Osteoblast (primary cell): ENCODE measurements around the gene MACROD2. TPM values are rescaled to one million over a fixed set of nuclear protein-coding genes. Genes with fewer than 3 reads are reported as not detected.

ENCODE experiments used
- DNase-seq: peaks from one replicate; pipeline ENCODE4 v3.0.0; 2011; ENCODE audit warnings: low spot score, mixed read lengths; ENCODE audit not compliant: insufficient read length; ENCODE audit errors: missing footprints
- H2AFZ ChIP-seq: 2 replicates; pipeline ENCODE4 v1.6.0; 2011; ENCODE audit warnings: mild to moderate bottlenecking, low read length
- H3K27ac ChIP-seq: 2 replicates; pipeline ENCODE4 v1.5.1; 2011; ENCODE audit warnings: mild to moderate bottlenecking, low read depth, low read length, moderate library complexity
- H3K27me3 ChIP-seq: 2 replicates; pipeline ENCODE4 v1.6.0; 2012; ENCODE audit warnings: mild to moderate bottlenecking, control low read depth, inconsistent platforms, low read length, moderate library complexity; ENCODE audit not compliant: insufficient read depth
- H3K36me3 ChIP-seq: 2 replicates; pipeline ENCODE4 v1.5.1; 2011; ENCODE audit warnings: mild to moderate bottlenecking, low read length, control low read depth, moderate library complexity; ENCODE audit not compliant: insufficient read depth
- H3K4me1 ChIP-seq: 2 replicates; pipeline ENCODE4 v1.5.1; 2011; ENCODE audit warnings: mild to moderate bottlenecking, low read length, control low read depth, moderate library complexity; ENCODE audit not compliant: insufficient read depth
- H3K4me2 ChIP-seq: 2 replicates; pipeline ENCODE4 v1.6.0; 2011; ENCODE audit warnings: mild to moderate bottlenecking, low read length; ENCODE audit not compliant: insufficient read depth
- H3K4me3 ChIP-seq: fragments of 200-600 bp; sonication (generic); 3 replicates; pipeline ENCODE4 v1.5.1; 2012; ENCODE audit warnings: mild to moderate bottlenecking, low read length, inconsistent platforms; ENCODE audit not compliant: insufficient read depth
- H3K79me2 ChIP-seq: 2 replicates; pipeline ENCODE4 v1.6.0; 2012; ENCODE audit warnings: mild to moderate bottlenecking, low read length, control low read depth, inconsistent platforms; ENCODE audit not compliant: insufficient read depth
- H3K9me3 ChIP-seq: 2 replicates; pipeline ENCODE4 v1.5.1; 2011; ENCODE audit warnings: low read depth, low read length, control low read depth
- H4K20me1 ChIP-seq: 2 replicates; pipeline ENCODE4 v1.6.0; 2012; ENCODE audit warnings: mild to moderate bottlenecking, low read length, control low read depth; ENCODE audit not compliant: insufficient read depth
- CTCF ChIP-seq: IDR thresholded peaks from 2 replicates; pipeline ENCODE4 v1.5.1; 2011; ENCODE audit warnings: mild to moderate bottlenecking, low read depth, low read length, moderate library complexity; ENCODE audit errors: extremely low read depth
- total RNA-seq: library from RNA; depleted of rRNA; stranded (reverse); fragments of >200 nt; gene quantifications from 2 replicates; pipeline ENCODE4 v1.2.3, GENCODE V29; 2012

Gene MACROD2
- total RNA-seq, 1 donor = 4.0 TPM

DNA sequence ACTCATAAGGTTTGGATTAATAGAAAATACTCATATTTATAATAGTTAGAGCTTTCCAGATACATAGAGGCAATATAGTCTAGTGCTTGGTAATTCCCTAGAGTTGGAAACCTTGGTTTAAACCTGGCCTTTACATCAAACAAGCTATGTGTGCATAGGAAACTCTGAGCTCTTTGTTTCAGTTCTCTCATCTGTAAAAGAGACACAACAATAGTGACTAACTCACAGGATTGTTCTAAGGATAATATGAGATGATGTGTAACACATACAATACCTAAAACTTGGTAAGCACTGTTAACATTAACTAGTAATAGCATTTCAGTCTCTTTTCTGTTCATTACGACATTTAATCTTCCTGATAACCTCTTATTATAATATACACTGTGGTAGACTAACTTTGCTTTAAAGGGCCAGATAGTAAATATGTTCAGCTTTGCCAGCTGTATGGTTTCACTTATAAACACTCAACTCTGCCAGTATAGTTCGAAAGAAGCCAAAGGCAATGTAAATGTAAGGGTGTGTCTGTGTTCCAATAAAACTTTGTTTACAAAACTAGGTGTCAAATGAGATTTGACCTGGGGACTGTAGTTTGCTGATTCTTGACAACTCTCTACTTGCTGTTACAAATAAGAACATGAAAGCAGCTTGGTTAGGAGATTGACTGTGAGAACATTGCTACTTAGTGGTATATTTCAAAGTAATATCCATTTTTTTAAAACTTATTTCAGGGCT is 712.7 kb downstream of the MACROD2 start:
- H3K27ac ChIP-seq = no peak overlapping the region
- no peaks in the 10 kb centered on the region for H3K36me3 ChIP-seq
- H4K20me1 ChIP-seq = no peaks in the 10 kb centered on the region
- TF ChIP-seq CTCF = no peak
- no peak overlapping the region for H3K4me2 ChIP-seq
- no peaks in the 10 kb centered on the region for H3K27me3 ChIP-seq
- H3K4me3 ChIP-seq = no peak overlapping the region
- H3K4me1 ChIP-seq = no peaks in the 10 kb centered on the region
- H3K9me3 ChIP-seq = no peaks in the 10 kb centered on the region
- no peak for DNase-seq
- H3K79me2 ChIP-seq = no peaks in the 10 kb centered on the region
- no peak overlapping the region for H2AFZ ChIP-seq

GRCh38 chr20:14709439-14709838 is 714.1 kb downstream of the MACROD2 start:
- H3K27ac ChIP-seq = no peak overlapping the region
- H2AFZ ChIP-seq = no peak overlapping the region
- no peaks in the 10 kb centered on the region for H3K9me3 ChIP-seq
- no peak overlapping the region for H3K4me3 ChIP-seq
- no peaks in the 10 kb centered on the region for H4K20me1 ChIP-seq
- TF ChIP-seq CTCF = no peak
- H3K4me1 ChIP-seq = no peaks in the 10 kb centered on the region
- no peak overlapping the region for H3K4me2 ChIP-seq
- H3K36me3 ChIP-seq = no peaks in the 10 kb centered on the region
- no peaks in the 10 kb centered on the region for H3K79me2 ChIP-seq
- no peaks in the 10 kb centered on the region for H3K27me3 ChIP-seq
- DNase-seq = no peak

DNA sequence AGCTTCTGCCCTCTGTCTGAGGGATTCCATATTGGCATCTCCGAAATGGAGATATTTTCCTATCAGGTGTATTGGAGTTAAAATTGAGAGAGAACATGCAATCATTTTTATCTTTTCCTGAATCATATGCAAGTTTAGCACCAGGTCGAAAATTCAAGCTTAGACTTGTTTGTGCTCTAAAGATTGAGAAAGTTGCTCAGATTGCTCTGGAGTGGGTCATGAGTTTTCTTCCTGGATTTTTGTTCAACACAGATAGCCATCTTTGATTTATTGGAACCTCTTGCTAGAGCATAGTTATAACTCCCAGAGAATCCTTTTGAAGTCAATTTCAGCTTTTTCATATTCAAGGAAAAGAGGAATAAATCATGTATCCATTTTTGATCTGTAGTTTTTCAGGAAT is 715.6 kb downstream of the MACROD2 start:
- Histone ChIP-seq H3K4me2 (no peak overlapping the region), H3K4me3 (no peak overlapping the region), H3K9me3 (no peaks in the 10 kb centered on the region), H2AFZ (no peak overlapping the region), H3K4me1 (no peaks in the 10 kb centered on the region), H3K27ac (no peak overlapping the region), H4K20me1 (no peaks in the 10 kb centered on the region), H3K27me3 (no peaks in the 10 kb centered on the region), H3K36me3 (no peaks in the 10 kb centered on the region), H3K79me2 (no peaks in the 10 kb centered on the region)
- DNase-seq = no peak
- TF ChIP-seq CTCF = no peak

DNA sequence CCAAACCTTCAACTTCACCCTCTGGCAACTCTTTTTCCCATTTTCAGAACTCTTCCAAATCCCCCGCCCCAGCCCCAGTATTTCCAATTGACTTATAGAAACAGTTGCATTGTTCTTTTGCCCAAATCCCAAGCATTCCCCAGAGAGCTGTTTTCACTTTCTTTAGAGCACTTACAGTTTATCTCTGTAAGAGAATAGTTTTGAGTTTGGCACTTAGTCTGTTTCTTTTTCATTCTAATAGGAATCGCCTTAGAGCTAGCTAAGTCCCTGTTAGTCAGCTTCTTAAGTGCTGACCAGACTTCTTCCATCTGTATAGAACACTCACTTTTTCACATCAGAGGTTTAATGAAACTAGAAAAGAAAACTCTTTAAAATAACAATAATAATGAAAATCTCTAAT is 716.3 kb downstream of the MACROD2 start:
- no peaks in the 10 kb centered on the region for H3K4me1 ChIP-seq
- TF ChIP-seq CTCF = no peak
- H3K79me2 ChIP-seq = no peaks in the 10 kb centered on the region
- no peaks in the 10 kb centered on the region for H4K20me1 ChIP-seq
- H3K36me3 ChIP-seq = no peaks in the 10 kb centered on the region
- H3K4me3 ChIP-seq = no peak overlapping the region
- H2AFZ ChIP-seq = no peak overlapping the region
- no peak overlapping the region for H3K4me2 ChIP-seq
- no peak overlapping the region for H3K27ac ChIP-seq
- H3K27me3 ChIP-seq = no peaks in the 10 kb centered on the region
- H3K9me3 ChIP-seq = no peaks in the 10 kb centered on the region
- no peak for DNase-seq
